Neuronal stem cell (in vitro differentiated cells): ENCODE data around the gene SENP5.

Source experiments
- DNase-seq: peaks from one replicate; pipeline ENCODE4 v3.0.0-alpha.2; 2013; ENCODE audit warnings: low spot score
- H2AFZ ChIP-seq: one replicate; pipeline ENCODE4 v1.6.1; 2013; ENCODE audit warnings: mild to moderate bottlenecking, low read length, inconsistent platforms
- H2AK5ac ChIP-seq: 2 replicates; pipeline ENCODE4 v1.6.1; 2013; ENCODE audit warnings: low read depth, mild to moderate bottlenecking, inconsistent platforms, low read length, moderate library complexity, mixed read lengths
- H2BK120ac ChIP-seq: 2 replicates; pipeline ENCODE4 v1.6.1; 2013; ENCODE audit warnings: low read depth, mild to moderate bottlenecking, inconsistent platforms, low read length, moderate library complexity, mixed read lengths
- H2BK12ac ChIP-seq: one replicate; pipeline ENCODE4 v1.6.1; 2013; ENCODE audit warnings: low read length, inconsistent platforms
- H2BK15ac ChIP-seq: 2 replicates; pipeline ENCODE4 v1.6.1; 2013; ENCODE audit warnings: mild to moderate bottlenecking, low read length, inconsistent platforms, mixed read lengths
- H2BK5ac ChIP-seq: one replicate; pipeline ENCODE4 v1.6.1; 2013; ENCODE audit warnings: inconsistent platforms, mild to moderate bottlenecking, low read length, moderate library complexity
- H3K14ac ChIP-seq: one replicate; pipeline ENCODE4 v1.6.1; 2013; ENCODE audit warnings: low read length, inconsistent platforms
- H3K18ac ChIP-seq: 2 replicates; pipeline ENCODE4 v1.6.1; 2013; ENCODE audit warnings: low read length, inconsistent platforms
- H3K23ac ChIP-seq: 2 replicates; pipeline ENCODE4 v1.6.1; 2013; ENCODE audit warnings: low read depth, mild to moderate bottlenecking, mixed read lengths, low read length, inconsistent platforms; ENCODE audit not compliant: poor library complexity
- H3K27ac ChIP-seq: replicated peaks from 3 replicates; pipeline ENCODE4 v1.5.1; 2013; ENCODE audit warnings: low read length, inconsistent platforms
- H3K27me3 ChIP-seq, 3 experiments: 2 replicates each; pipeline ENCODE4 v1.6.1; 2013; ENCODE audit warnings: low read length in 3 of 3, mild to moderate bottlenecking in 2 of 3, inconsistent platforms in 1 of 3, low read depth in 1 of 3, mixed read lengths in 1 of 3, moderate library complexity in 1 of 3; ENCODE audit not compliant: control insufficient read depth in 3 of 3, insufficient read depth in 3 of 3
- H3K36me3 ChIP-seq, 2 donors: replicated peaks in 1 of 2; 2 replicates each; pipeline ENCODE4 v1.6.1; 2013; ENCODE audit warnings: low read length in 2 of 2; ENCODE audit not compliant: control insufficient read depth in 2 of 2, insufficient read depth in 2 of 2
- H3K4ac ChIP-seq: 2 replicates; pipeline ENCODE4 v1.6.1; 2013; ENCODE audit warnings: inconsistent platforms, mild to moderate bottlenecking, low read length, moderate library complexity
- H3K4me1 ChIP-seq, 2 donors: 1 replicate in 1 of 2; 2 replicates in 1 of 2; pipeline ENCODE4 v1.6.1; 2013; ENCODE audit warnings: low read length in 2 of 2, low read depth in 1 of 2; ENCODE audit not compliant: control insufficient read depth in 2 of 2, insufficient read depth in 1 of 2
- H3K4me2 ChIP-seq: one replicate; pipeline ENCODE4 v1.6.1; 2013; ENCODE audit warnings: mild to moderate bottlenecking, low read length, inconsistent platforms; ENCODE audit not compliant: insufficient read depth, poor library complexity, severe bottlenecking
- H3K4me3 ChIP-seq, 2 donors: 2 replicates each; pipeline ENCODE4 v1.5.1; 2013; ENCODE audit warnings: low read length in 2 of 2, mild to moderate bottlenecking in 2 of 2, inconsistent platforms in 1 of 2, moderate library complexity in 1 of 2
- H3K79me1 ChIP-seq: one replicate; pipeline ENCODE4 v1.6.1; 2013; ENCODE audit warnings: low read depth, mild to moderate bottlenecking, inconsistent platforms, low read length, moderate library complexity
- H3K9ac ChIP-seq: one replicate; pipeline ENCODE4 v1.6.1; 2013; ENCODE audit warnings: mild to moderate bottlenecking, low read depth, low read length, inconsistent platforms; ENCODE audit not compliant: poor library complexity
- H3K9me3 ChIP-seq, 2 donors: replicated peaks in 1 of 2; 2 replicates each; pipeline versions ENCODE3 to v1.6.1; 2013; ENCODE audit warnings: low read length in 2 of 2, mild to moderate bottlenecking in 2 of 2, inconsistent platforms in 1 of 2, low read depth in 1 of 2, mixed read lengths in 1 of 2, moderate library complexity in 1 of 2; ENCODE audit not compliant: control insufficient read depth in 2 of 2, insufficient read depth in 1 of 2
- H4K8ac ChIP-seq: one replicate; pipeline ENCODE4 v1.6.1; 2013; ENCODE audit warnings: low read depth, mild to moderate bottlenecking, inconsistent platforms, low read length, moderate library complexity
- H4K91ac ChIP-seq: one replicate; pipeline ENCODE4 v1.6.1; 2013; ENCODE audit warnings: low read length, low read depth, mild to moderate bottlenecking, inconsistent platforms; ENCODE audit not compliant: poor library complexity
- WGBS, 2 donors: extraction: QIAGEN DNeasy Blood & Tissue Kit; methylation state at CpG; one replicate each; pipeline ENCODE4 v1.1.7; 2013; ENCODE audit warnings: missing lambda C conversion rate in 2 of 2, mixed read lengths in 1 of 2; ENCODE audit not compliant: insufficient read length in 2 of 2, insufficient replicate concordance in 1 of 2; ENCODE audit errors: extremely low coverage in 2 of 2; 5-methylcytosine and 5-hydroxymethylcytosine counted together

Gene SENP5

DNA sequence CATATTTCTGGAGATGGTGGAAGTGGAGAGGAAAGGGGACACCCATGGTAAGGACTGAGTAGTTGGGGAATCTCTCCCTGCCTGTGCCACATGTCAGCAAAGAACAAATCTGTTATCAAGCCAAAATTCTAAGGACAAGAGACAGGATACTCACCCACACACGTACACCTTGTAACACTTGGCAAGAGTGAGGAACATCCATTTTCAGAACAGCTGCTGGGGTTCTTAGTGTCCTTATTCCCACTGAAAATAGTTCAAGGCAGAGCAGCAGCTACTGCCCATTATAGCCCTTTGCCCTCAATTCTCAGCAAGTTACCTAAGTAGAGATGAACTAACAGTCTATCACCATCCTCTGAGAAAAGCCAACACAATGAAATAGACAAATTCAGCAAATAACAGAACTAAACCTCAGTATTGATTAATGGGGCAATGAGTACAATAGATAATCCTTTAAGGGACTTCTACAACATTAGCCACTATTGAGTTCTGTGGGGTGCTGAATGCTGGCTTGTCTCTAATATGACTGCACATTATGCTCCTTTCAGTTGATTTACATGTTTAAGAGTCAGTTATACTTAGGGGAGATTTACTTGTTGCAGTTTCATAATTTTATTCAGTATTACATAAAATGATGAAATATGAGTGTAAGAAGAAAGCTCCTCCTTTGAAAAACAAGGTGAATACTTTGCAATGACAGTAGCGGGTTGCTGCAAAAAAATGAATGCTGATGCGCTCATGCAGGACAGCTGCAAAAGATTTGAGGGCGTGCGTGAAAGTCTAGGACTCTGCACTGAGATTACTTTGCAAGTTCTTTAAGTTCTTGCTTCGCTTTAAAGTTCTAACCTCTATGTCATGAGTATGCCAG is 22.4 kb downstream of the SENP5 start:
- Histone ChIP-seq H3K4ac (no peak overlapping the region), H2BK12ac (no peak overlapping the region), H3K27ac (no peak overlapping the region), H4K91ac (no peak overlapping the region), H2AFZ (no peak overlapping the region), H3K4me1 (no peaks in the 10 kb centered on the region), H2BK120ac (no peak overlapping the region), H3K18ac (no peak overlapping the region), H3K14ac (no peak overlapping the region), H3K79me1 (peaks cover 4% of the 10 kb centered on the region), H3K23ac (no peak overlapping the region), H3K4me2 (no peak overlapping the region), H2AK5ac (no peak overlapping the region), H3K9ac (no peak overlapping the region), H2BK5ac (no peak overlapping the region), H3K4me3 (no peak overlapping the region), H3K27me3 (no peaks in the 10 kb centered on the region), H2BK15ac (no peak overlapping the region), H4K8ac (no peak overlapping the region), H3K36me3 (peaks cover 13 to 64% of the 10 kb centered on the region in 2 donors), H3K9me3 (peaks cover 0 to 3% of the 10 kb centered on the region in 2 donors)
- WGBS, 2 donors, result no CpG with 5 or more reads among the region's 6 CpGs
- no peak for DNase-seq

DNA sequence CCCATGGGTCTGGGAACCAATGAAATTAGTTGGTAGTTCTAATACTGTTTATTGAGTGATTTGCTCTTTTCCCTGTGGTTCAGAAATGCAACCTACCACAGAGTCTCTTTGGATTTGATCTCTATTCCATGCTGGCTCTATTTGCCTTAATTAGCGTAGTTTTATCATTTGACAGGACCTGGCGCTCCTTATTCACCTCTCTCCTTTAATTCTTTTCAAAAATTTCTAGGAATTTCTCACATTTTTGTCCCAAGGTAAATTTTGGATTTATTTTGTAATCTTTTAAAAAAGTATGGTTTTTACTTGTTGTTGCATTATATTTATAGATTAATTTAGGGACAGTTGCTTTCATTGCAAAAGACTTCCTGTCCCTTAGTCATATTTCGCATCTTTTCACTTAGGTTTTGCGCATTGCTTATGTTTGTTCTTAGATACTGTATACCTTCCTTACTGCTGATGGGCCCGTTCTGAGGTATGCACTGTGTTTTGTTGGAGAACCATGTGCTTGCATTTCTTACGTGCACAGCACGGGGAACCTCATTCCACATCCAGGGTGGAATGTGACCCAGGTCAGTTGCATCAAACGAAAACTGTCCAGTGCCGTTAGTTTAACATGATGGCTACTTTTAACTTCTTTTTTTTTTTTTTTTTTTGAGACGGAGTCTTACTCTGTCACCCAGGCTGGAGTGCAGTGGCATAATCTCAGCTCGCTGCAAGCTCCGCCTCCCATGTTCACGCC is 27.0 kb downstream of the SENP5 start:
- H3K4ac ChIP-seq, result no peak overlapping the region
- WGBS, 2 donors, result no CpG with 5 or more reads among the region's 13 CpGs
- no peak overlapping the region for H2BK5ac ChIP-seq
- no peak overlapping the region for H2BK12ac ChIP-seq
- no peak overlapping the region for H2AFZ ChIP-seq
- H3K4me3 ChIP-seq, result no peak overlapping the region
- H2BK120ac ChIP-seq, result no peak overlapping the region
- H3K14ac ChIP-seq, result no peak overlapping the region
- DNase-seq, result no peak
- no peak overlapping the region for H3K18ac ChIP-seq
- H4K8ac ChIP-seq, result no peak overlapping the region
- no peak overlapping the region for H3K27ac ChIP-seq
- no peaks in the 10 kb centered on the region for H3K27me3 ChIP-seq
- H3K9me3 ChIP-seq, result peaks cover 0 to 3% of the 10 kb centered on the region in 2 donors
- H3K9ac ChIP-seq, result no peak overlapping the region
- no peak overlapping the region for H2BK15ac ChIP-seq
- H3K4me1 ChIP-seq, result no peaks in the 10 kb centered on the region
- H2AK5ac ChIP-seq, result no peak overlapping the region
- H3K79me1 ChIP-seq, result peaks cover 2% of the 10 kb centered on the region
- H4K91ac ChIP-seq, result no peak overlapping the region
- H3K36me3 ChIP-seq, result peaks cover 2 to 47% of the 10 kb centered on the region in 2 donors
- H3K23ac ChIP-seq, result no peak overlapping the region
- H3K4me2 ChIP-seq, result no peak overlapping the region

DNA sequence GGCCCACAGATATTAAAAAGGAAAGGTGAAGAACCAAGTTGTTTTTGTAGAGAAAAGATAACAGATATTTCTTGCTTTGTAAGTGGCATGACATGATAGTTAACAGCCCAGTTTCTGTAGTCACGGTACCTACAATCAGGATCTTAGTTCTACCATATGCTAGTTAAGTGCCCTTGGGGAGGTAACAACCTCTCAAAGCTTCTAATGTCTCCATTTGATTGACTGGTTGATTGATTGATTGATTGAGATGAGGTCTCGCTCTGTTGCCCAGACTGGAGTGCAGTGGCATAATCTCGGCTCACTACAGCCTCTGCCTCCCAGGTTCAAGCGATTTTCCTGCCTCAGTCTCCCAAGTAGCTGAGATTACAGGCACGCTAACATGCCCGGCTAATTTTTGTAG is 28.5 kb downstream of the SENP5 start:
- no CpG with 5 or more reads among the region's 6 CpGs for WGBS, 2 donors
- no peaks in the 10 kb centered on the region for H3K27me3 ChIP-seq
- H3K14ac ChIP-seq, result no peak overlapping the region
- H3K79me1 ChIP-seq, result peaks cover 2% of the 10 kb centered on the region
- H2BK5ac ChIP-seq, result no peak overlapping the region
- H3K18ac ChIP-seq, result no peak overlapping the region
- H3K4ac ChIP-seq, result no peak overlapping the region
- H3K9me3 ChIP-seq, result peaks cover 0 to 3% of the 10 kb centered on the region in 2 donors
- no peak overlapping the region for H2AK5ac ChIP-seq
- H3K9ac ChIP-seq, result no peak overlapping the region
- no peaks in the 10 kb centered on the region for H3K4me1 ChIP-seq
- no peak overlapping the region for H4K91ac ChIP-seq
- H4K8ac ChIP-seq, result no peak overlapping the region
- H3K27ac ChIP-seq, result no peak overlapping the region
- peaks cover 2 to 50% of the 10 kb centered on the region in 2 donors for H3K36me3 ChIP-seq
- no peak for DNase-seq
- H3K4me3 ChIP-seq, result no peak overlapping the region
- no peak overlapping the region for H2BK12ac ChIP-seq
- no peak overlapping the region for H2AFZ ChIP-seq
- no peak overlapping the region for H3K4me2 ChIP-seq
- H2BK15ac ChIP-seq, result no peak overlapping the region
- no peak overlapping the region for H3K23ac ChIP-seq
- no peak overlapping the region for H2BK120ac ChIP-seq

DNA sequence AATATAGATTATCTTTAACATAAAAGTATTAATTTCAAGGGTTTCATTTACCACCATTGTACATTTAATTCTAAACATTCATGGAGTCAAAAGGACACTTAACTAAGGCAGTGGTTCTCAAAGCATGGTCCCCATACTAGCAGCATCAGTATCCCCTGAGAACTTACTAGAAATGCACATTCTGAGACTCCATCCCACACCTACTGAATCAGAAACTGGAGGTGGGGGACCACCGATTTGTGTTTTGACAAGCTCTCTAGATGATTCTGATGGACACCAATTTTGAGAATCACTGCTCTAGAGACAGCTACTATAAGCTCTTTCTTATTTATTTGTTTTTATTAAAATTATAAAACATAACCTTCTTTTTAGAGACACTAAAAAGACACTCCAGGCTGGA is 34.0 kb downstream of the SENP5 start:
- H3K14ac ChIP-seq, result no peak overlapping the region
- no peak overlapping the region for H3K18ac ChIP-seq
- WGBS, 2 donors, result no CpG with 5 or more reads among the region's 1 CpG
- no peak overlapping the region for H2BK120ac ChIP-seq
- H3K27me3 ChIP-seq, result no peaks in the 10 kb centered on the region
- H3K23ac ChIP-seq, result no peak overlapping the region
- H3K9ac ChIP-seq, result no peak overlapping the region
- DNase-seq, result no peak
- no peak overlapping the region for H2AK5ac ChIP-seq
- H3K4me2 ChIP-seq, result no peak overlapping the region
- H4K91ac ChIP-seq, result no peak overlapping the region
- no peak overlapping the region for H3K4ac ChIP-seq
- no peak overlapping the region for H2BK5ac ChIP-seq
- no peaks in the 10 kb centered on the region for H3K4me1 ChIP-seq
- H4K8ac ChIP-seq, result no peak overlapping the region
- no peak overlapping the region for H2AFZ ChIP-seq
- no peak overlapping the region for H2BK15ac ChIP-seq
- peaks cover 13 to 82% of the 10 kb centered on the region in 2 donors for H3K36me3 ChIP-seq
- H3K9me3 ChIP-seq, result no peaks in the 10 kb centered on the region
- H2BK12ac ChIP-seq, result no peak overlapping the region
- H3K27ac ChIP-seq, result no peak overlapping the region
- H3K4me3 ChIP-seq, result no peak overlapping the region
- no peaks in the 10 kb centered on the region for H3K79me1 ChIP-seq
